ENCODE measurements around the gene REEP3.
"Not testable (repeated sequence)": the region's sequence is repeated elsewhere in the genome, so short reads cannot be mapped to it uniquely, and the experiment has no call there.

REEP3 gene

GRCh38 chr10:63520500-63521415 lies at the start of gene REEP3:
Gene REEP3, plus strand, starts transcription at chr10:63521401. Its CDS starts 145 bp downstream, at chr10:63521546.
- DNase-seq = peak in 36 of 51 donors; percentile 15 to 82 (median 52)

- DNase-seq = no peak
Observed at GRCh38 chr10:63474488-63474887, 46.7 kb upstream of the REEP3 start.

- DNase-seq = no peak
Observed at GRCh38 chr10:63477927-63478326, 43.3 kb upstream of the REEP3 start.

GRCh38 chr10:63478564-63478963 lies 42.6 kb upstream of the REEP3 start:
- no peak for DNase-seq

GRCh38 chr10:63480237-63480636 lies 41.0 kb upstream of the REEP3 start:
- DNase-seq = no peak

- DNase-seq = no peak
Observed at GRCh38 chr10:63481815-63482421, 39.3 kb upstream of the REEP3 start.

- no peak for DNase-seq
Observed at GRCh38 chr10:63483983-63484382, 37.2 kb upstream of the REEP3 start.

GRCh38 chr10:63487990-63488389 lies 33.2 kb upstream of the REEP3 start:
- no peak for DNase-seq

- DNase-seq = no peak
Observed at GRCh38 chr10:63489838-63490237, 31.4 kb upstream of the REEP3 start.

- no peak for DNase-seq
Observed at GRCh38 chr10:63491588-63492316, 29.4 kb upstream of the REEP3 start.

GRCh38 chr10:63492317-63492690 lies 28.9 kb upstream of the REEP3 start:
- not testable (repeated sequence) for DNase-seq

GRCh38 chr10:63493004-63493403 lies 28.2 kb upstream of the REEP3 start:
- DNase-seq = no peak

GRCh38 chr10:63494951-63495350 lies 26.2 kb upstream of the REEP3 start:
- DNase-seq = no peak

- no peak for DNase-seq
Observed at GRCh38 chr10:63496561-63496960, 24.6 kb upstream of the REEP3 start.

- DNase-seq = no peak
Observed at GRCh38 chr10:63497321-63497720, 23.9 kb upstream of the REEP3 start.

- DNase-seq = no peak
Observed at GRCh38 chr10:63498665-63499064, 22.5 kb upstream of the REEP3 start.

- not testable (repeated sequence) for DNase-seq
Observed at GRCh38 chr10:63500551-63500950, 20.6 kb upstream of the REEP3 start.

- no peak for DNase-seq
Observed at GRCh38 chr10:63501954-63502353, 19.2 kb upstream of the REEP3 start.

GRCh38 chr10:63502832-63503231 lies 18.4 kb upstream of the REEP3 start:
- no peak for DNase-seq

GRCh38 chr10:63503395-63503794 lies 17.8 kb upstream of the REEP3 start:
- no peak for DNase-seq

GRCh38 chr10:63504145-63504881 lies 16.9 kb upstream of the REEP3 start:
- DNase-seq = no peak

GRCh38 chr10:63505562-63505961 lies 15.6 kb upstream of the REEP3 start:
- DNase-seq = no peak
